Stimulated activated CD4-positive, alpha-beta T cell treated with anti-CD3 and anti-CD28 coated beads, Interleukin-2, amount 100 ng/mL, for 24 hours (primary cell): ENCODE data around the gene PIGB.
"Not testable (repeated sequence)": the region's sequence is repeated elsewhere in the genome, so short reads cannot be mapped to it uniquely, and the experiment has no call there.

Experiments used
- DNase-seq, 2 donors: peaks; one replicate each; pipeline ENCODE4 v3.0.0-alpha.2; 2020

The PIGB gene

DNA sequence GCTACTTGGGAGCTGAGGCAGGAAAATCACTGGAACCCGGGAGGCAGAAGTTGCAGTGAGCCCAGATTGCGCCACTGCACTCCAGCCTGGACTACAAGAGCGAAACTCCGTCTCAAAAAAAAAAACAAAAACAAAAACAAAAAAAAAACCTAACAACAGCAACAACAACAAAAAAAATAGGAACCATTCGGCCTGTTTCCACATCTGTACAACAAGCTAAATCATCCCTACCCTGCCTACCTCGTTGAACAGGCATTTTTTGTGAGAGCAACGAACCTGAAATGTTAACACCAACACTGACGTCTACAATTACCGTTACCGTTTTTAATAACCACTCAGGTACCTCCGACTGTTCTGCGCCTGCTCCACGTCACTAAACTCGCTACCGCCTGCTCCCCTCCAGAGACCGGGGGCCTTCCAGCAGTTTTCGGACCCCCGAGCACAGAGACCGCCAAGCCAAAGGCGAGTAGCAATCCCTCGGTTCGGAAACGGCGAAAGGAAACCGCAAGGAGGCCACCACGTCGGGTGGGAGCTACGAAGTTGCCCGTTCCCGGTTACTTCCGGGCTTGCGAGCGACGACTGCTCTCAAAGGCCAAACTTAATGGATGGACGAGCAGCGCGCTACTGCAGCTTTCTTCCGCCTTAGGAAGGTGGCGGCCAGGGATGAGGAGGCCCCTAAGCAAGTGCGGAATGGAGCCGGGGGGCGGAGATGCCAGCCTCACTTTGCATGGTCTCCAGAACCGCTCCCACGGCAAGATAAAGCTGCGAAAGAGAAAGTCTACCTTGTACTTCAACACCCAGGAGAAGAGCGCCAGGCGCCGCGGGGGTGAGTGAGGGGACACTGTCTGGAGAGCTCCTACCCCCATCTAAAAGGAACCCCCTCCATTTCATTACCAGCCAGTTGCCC, at the start of gene PIGB, which contains the start of gene PIGBOS1:
Gene PIGB, plus strand, starts transcription at position 635 of the 907 bp plus-strand sequence. Its CDS starts 29 bp downstream, at position 664.
Gene PIGBOS1, minus strand, starts transcription at position 536 of the 907 bp plus-strand sequence. CDS start 1,331 bp downstream, outside the sequence.
- peak; percentile 76 to 77 for DNase-seq

GRCh38 chr15:55270291-55270690, 48.7 kb upstream of the PIGB start:
- DNase-seq = no peak

- DNase-seq = no peak
Observed at GRCh38 chr15:55276324-55276723, 42.7 kb upstream of the PIGB start.

- peak; percentile 42 to 57 for DNase-seq
Observed at GRCh38 chr15:55277116-55277564, 41.9 kb upstream of the PIGB start.

- DNase-seq = no peak
Observed at GRCh38 chr15:55277715-55278114, 41.3 kb upstream of the PIGB start.

DNA sequence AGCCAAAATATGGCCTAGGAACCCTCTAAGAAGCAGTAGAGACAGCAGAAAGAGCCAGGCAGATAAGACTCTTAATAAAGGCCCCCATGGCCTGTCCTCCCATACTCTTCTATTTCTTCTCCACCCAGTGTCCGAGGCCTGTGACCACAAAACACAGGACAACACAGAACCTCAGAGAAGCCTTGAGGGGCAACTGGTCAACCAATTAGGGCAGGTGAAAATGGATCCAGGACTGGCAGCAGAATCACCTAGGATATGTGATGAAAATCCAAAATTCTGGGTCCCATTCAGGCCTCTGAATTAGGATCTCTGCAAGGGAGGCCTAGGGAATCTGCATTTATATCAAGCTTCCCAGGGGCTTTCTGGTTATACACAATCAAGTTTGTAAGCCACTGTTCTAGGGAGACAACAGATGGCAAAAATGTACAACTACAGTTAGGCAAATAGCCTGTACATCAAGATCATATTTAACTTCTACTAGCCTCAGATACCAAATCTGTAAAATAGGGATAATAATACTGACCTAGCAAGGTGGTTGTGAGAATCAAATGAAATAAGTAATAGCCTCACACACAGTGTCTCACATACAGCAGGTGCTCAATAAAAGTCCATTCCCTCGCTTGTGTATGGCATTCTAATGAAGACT, 39.8 kb upstream of the PIGB start:
- DNase-seq = no peak

GRCh38 chr15:55279746-55280351, 39.2 kb upstream of the PIGB start:
- DNase-seq = peak; percentile 39 to 65

GRCh38 chr15:55280589-55280988, 38.4 kb upstream of the PIGB start:
- peak in 1 of 2 donors; percentile 29 for DNase-seq

GRCh38 chr15:55281517-55282228, 37.3 kb upstream of the PIGB start:
- no peak for DNase-seq

DNA sequence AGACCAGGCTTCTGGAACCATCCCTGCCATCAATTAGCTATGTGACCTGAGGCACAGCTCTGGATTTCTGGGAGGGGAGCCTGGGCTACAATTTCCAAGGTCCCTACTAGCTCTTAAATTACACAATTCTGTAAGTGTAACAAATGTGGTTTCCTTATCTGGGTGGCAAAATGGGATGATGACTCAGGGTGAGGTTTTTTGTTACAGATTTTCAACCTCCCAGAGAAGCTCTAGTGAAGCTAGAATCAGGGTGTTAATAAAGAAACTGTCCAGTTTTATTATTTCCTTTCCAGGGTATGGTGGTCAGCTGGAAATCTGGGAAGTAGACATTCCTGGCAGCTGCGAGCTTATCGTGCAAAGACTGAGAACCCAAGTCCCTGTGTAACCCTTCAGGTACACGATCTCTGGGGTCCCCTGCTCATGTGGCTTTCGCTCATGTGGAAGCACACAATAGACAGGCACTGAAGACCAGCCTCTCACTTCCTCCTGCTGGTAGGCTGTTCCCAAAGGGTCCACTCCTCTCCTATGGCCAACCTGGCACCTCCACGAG, 36.7 kb upstream of the PIGB start:
- no peak for DNase-seq

DNA sequence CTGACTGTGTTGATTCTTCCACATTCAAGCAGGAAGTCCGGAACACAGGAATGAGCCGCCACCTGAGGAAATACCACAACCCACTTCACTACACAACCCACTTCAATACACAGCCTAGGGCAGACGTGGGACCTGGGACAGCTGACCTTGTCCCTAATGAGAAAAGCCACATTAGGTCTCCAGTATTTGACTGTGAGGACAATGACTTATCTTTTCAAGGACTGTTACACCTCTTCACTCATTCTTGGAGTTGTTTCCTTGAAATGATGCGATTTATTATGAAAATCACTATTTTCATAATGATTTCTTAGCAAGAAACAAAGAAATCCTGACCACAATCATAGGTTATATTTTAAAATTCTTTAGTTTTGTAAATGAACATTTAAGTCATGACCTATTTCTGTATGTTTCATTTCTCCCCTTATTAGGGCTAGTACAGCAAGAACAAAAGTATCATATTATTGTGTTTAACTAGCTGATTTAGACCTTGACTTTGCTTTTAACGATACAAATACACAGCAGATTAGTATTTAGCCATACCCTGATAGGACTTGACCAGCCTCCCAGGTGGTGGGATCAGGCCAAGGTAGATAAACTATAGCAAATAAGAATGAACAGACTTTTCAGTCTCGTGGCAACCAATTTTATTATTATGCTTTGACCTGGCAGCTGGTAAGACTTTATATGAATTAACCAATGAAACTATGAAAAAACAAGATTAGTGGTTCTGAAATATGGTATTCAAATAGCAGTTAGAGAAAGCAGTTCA, 35.5 kb upstream of the PIGB start:
- no peak for DNase-seq

DNA sequence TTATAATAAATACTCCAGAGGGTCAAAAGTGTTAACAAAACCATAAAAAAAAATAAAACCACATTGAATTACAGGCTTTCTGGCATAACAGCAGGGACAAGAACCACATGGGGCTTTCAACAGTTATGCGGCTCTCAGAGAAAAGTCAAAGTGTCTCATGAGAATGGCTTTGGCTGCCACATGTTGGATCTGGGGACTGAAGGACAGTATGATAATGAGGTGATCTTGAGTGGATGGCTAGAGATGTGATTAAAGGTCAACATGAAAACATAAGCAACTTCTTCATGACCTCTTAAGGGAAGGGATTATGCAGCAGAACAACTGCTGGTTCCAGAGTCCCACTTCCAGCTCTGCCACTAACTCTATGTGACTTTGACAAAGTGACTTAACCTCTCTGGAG, 34.6 kb upstream of the PIGB start:
- no peak for DNase-seq

DNA sequence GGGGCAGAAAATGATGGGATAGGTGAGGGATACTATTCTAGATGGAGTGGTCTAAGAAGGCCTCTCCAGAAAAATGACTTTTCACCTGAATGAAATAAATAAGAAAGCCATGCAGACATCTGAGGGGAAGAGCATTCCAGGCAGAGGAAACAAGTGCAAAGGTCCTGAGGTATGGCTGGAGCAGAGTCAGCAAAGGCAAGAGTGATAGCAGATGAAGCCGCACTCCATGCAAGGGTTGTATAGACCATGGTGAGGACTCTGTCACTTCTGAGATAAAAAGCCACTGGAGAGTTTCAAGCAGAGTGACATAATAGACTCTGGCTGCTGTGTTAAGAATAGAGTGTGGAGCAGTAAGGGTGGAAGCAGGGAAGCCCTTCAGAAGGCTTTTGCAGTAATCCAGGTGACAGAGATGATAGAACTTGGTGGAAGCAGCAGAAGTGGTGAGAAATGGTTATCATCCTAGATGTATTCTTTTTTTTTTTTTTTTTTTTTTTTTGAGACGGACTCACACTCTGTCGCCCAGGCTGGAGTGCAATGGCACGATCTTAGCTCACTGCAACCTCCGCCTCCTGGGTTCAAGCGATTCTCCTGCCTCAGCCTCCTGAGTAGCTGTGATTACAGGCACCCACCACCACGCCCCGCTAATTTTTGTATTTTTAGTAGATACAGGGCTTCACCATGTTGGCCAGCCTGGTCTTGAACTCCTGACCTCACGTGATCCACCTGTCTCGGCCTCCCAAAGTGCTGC, 32.4 kb upstream of the PIGB start:
- DNase-seq = not testable (repeated sequence)

- DNase-seq = no peak
Observed at GRCh38 chr15:55288006-55288717, 30.9 kb upstream of the PIGB start.

GRCh38 chr15:55289011-55289745, 29.8 kb upstream of the PIGB start:
- peak; percentile 44 to 53 for DNase-seq

DNA sequence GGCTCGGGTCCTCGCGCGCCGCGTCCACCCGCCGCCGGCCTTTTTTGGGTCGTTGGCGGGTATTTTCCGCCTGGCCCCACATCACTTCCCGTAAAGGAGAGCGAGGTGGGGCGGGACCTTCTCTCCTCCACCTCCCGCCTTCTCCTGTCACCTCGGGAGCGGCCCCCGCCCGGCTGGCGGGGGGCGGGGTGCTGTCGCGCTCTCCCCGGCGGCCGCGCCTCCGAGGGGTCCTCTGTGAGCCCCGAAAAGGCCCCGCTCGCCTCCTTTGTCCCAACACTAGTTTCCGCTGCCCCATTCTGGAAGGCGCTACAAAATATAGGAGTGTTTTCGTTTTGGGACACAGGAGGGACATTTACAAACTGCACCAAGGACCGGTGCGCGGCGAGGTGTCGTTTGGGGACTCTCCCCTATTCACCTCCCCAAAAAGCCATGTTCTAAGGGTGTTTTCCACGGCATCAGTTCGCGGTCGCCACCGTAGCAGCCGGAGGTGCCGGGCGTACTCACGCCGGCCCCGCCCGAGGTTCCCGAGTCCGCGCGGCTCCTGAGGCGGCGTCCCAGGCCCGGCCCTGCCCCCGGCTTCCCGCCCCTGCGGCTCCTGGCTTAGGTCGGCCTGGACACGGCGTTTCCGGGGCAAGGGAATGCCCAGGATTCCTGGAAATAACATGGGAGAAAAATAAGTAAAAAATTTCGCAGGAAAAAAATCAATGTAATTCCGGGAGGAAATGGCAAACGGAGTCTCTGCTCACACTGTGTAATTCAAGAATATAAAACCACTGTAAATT, 29.1 kb upstream of the PIGB start, which contains the start of gene RAB27A:
Gene RAB27A, minus strand, starts transcription at position 68 of the 782 bp plus-strand sequence. CDS start 54,879 bp downstream, outside the sequence.
- DNase-seq = peak; percentile 82 to 85

DNA sequence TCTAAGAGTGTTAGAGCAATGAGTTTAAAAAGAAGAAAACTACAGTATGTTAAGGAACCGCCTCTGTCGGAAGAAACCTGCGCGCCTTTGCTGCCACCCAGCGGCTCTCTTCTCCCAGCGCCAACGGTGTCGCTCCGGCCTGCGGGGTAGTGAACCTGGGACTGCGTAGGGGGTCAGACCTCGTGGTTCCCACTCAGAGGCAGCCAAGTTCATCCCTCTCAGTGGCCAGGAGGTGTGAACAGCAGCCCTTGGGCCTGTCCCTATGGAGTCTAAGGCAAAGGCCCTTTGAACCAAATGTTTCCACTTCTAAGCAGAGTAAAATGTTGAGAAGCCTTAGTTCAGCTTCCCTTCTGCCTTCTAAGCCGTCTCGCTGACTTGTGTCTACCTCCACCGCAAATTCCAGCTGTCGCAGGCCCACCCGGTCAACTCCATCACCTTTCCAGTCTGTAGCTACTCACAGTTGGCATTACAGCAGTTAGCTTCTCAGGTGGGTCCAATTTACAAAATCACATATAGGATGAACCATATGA, 28.4 kb upstream of the PIGB start:
- peak; percentile 87 to 88 for DNase-seq

GRCh38 chr15:55297315-55297714, 21.7 kb upstream of the PIGB start:
- no peak for DNase-seq
